HepG2 (cell line): ENCODE results near the gene RIMBP2. TPM values are rescaled to one million over a fixed set of nuclear protein-coding genes. Genes with fewer than 3 reads are reported as not detected.

Experiments
- ATAC-seq: fragments of 200-7000 bp; cut with Tn5 transposase; 3 replicates; pipeline ENCODE4 v1.9.1; 2020; ENCODE audit warnings: mild to moderate bottlenecking, moderate library complexity
- BruUV-seq: library from RNA; stranded (reverse); fragments of 400-500 nt; replicated peaks from 2 replicates; lab custom pipeline; 2021; lab: Mats Ljungman, UMichigan
- CTCF ChIA-PET: fragments of 300-600 bp; formaldehyde crosslinking; extraction: SDS; loops from one replicate; lab custom pipeline; 2021; ENCODE audit warnings: low total read pairs, inconsistent platforms, low intra/inter-chr PET ratio; lab: Yijun Ruan, JAX
- POLR2A ChIA-PET: fragments of 350-600 bp; sonication (Branson Sonifier 250); formaldehyde crosslinking; loops from one replicate; lab custom pipeline; 2020; ENCODE audit warnings: antibody characterized with exemption, inconsistent platforms; lab: Yijun Ruan, JAX
- DNase-seq: peaks from one replicate; pipeline ENCODE4 v3.0.0-alpha.2; 2015; ENCODE audit warnings: low spot score
- FAIRE-seq: peaks from 3 replicates; lab custom pipeline; 2011; peaks lifted over from hg19 to GRCh38; lab: Jason Lieb, UNC
- H2AFZ ChIP-seq: one replicate; pipeline ENCODE4 v1.6.1; 2011; ENCODE audit warnings: low read length, inconsistent platforms
- H3K27ac ChIP-seq: fragments of 300-600 bp; 3 replicates; pipeline ENCODE4 v1.8.0; 2011; ENCODE audit warnings: mixed run types, mild to moderate bottlenecking, mixed read lengths, low read length, inconsistent platforms; ENCODE audit not compliant: insufficient read depth; ENCODE audit errors: extremely low read length
- H3K27me3 ChIP-seq, 2 experiments: fragments of 200-600 bp in 1 of 2; 2 replicates in 1 of 2; 3 replicates in 1 of 2; pipeline versions ENCODE4 v1.6.0 to v1.8.0; 2011; ENCODE audit warnings: low read length in 2 of 2, mild to moderate bottlenecking in 2 of 2, moderate library complexity in 2 of 2, inconsistent platforms in 1 of 2; ENCODE audit not compliant: insufficient read depth in 2 of 2, control insufficient read depth in 1 of 2
- H3K36me3 ChIP-seq, 2 experiments: fragments of 200-600 bp in 1 of 2; replicated peaks in 1 of 2; 2 replicates in 1 of 2; 3 replicates in 1 of 2; pipeline versions ENCODE4 v1.5.1 to v1.8.0; 2011; ENCODE audit warnings: low read length in 2 of 2, inconsistent platforms in 1 of 2; ENCODE audit not compliant: insufficient read depth in 2 of 2, control insufficient read depth in 1 of 2
- H3K4me1 ChIP-seq: 2 replicates; pipeline ENCODE4 v1.5.1; 2012; ENCODE audit warnings: low read length, inconsistent platforms; ENCODE audit not compliant: insufficient read depth
- H3K4me2 ChIP-seq: 2 replicates; pipeline ENCODE4 v1.6.0; 2011; ENCODE audit warnings: low read depth, low read length, inconsistent platforms
- H3K4me3 ChIP-seq, 3 experiments: fragments of 200-600 bp in 1 of 3; sonication (generic), shearing (Covaris generic) in 1 of 3; replicated peaks in 1 of 3; 2 replicates each; pipeline ENCODE4 v1.5.1; 2011 to 2016; ENCODE audit warnings: low read length in 3 of 3, inconsistent platforms in 2 of 3, low read depth in 2 of 3, mild to moderate bottlenecking in 2 of 3, control low read depth in 1 of 3, mixed read lengths in 1 of 3; ENCODE audit not compliant: insufficient read depth in 1 of 3
- H3K79me2 ChIP-seq: one replicate; pipeline ENCODE4 v1.6.1; 2011; ENCODE audit warnings: low read length, inconsistent platforms; ENCODE audit not compliant: insufficient read depth
- H3K9ac ChIP-seq: 2 replicates; pipeline ENCODE4 v1.6.0; 2011; ENCODE audit warnings: mild to moderate bottlenecking, low read depth, low read length, inconsistent platforms; ENCODE audit not compliant: insufficient read depth
- H3K9me3 ChIP-seq: 2 replicates; pipeline ENCODE4 v1.5.1; 2012; ENCODE audit warnings: mild to moderate bottlenecking, low read length
- H4K20me1 ChIP-seq: 2 replicates; pipeline ENCODE4 v1.6.0; 2011; ENCODE audit warnings: inconsistent platforms, mild to moderate bottlenecking, low read length, moderate library complexity; ENCODE audit not compliant: insufficient read depth
- ARNT2 ChIP-seq: sonication (generic); formaldehyde crosslinking; IDR thresholded peaks from 2 replicates; pipeline ENCODE4 v1.8.0; 2022; ENCODE audit warnings: mild to moderate bottlenecking, low read depth, missing genetic modification reagents, moderate library complexity
- ATM ChIP-seq: fragments of 450-650 bp; IDR thresholded peaks from 2 replicates; pipeline ENCODE4 v1.7.1; 2017; ENCODE audit warnings: mild to moderate bottlenecking, borderline replicate concordance
- BATF2 ChIP-seq: sonication (generic); formaldehyde crosslinking; IDR thresholded peaks from 2 replicates; pipeline ENCODE4 v1.8.0; 2022; ENCODE audit warnings: mild to moderate bottlenecking, missing genetic modification reagents, moderate library complexity
- CCDC6 ChIP-seq: sonication (generic); formaldehyde crosslinking; IDR thresholded peaks from 2 replicates; pipeline ENCODE4 v1.8.1; 2022; ENCODE audit warnings: mild to moderate bottlenecking, missing genetic modification reagents, moderate library complexity
- CREB1 ChIP-seq, 2 experiments: fragments of 450-650 bp in 1 of 2; IDR thresholded peaks; 2 replicates each; pipeline ENCODE4 v1.6.1; 2016 to 2017; ENCODE audit warnings: control low read depth in 1 of 2, mild to moderate bottlenecking in 1 of 2, missing compliant biosample characterization in 1 of 2, missing genetic modification characterization in 1 of 2
- E2F5 ChIP-seq: sonication (generic); formaldehyde crosslinking; conservative IDR thresholded peaks from 2 replicates; pipeline ENCODE4 v1.4.0; 2020; ENCODE audit warnings: missing genetic modification reagents
- FOXO4 ChIP-seq: sonication (generic); formaldehyde crosslinking; conservative IDR thresholded peaks from 2 replicates; pipeline ENCODE4 v1.8.1; 2023; ENCODE audit warnings: missing genetic modification reagents
- MBNL3 ChIP-seq: fragments of 250-450 bp; sonication (Bioruptor Pico); conservative IDR thresholded peaks from 2 replicates; pipeline ENCODE4 v1.8.0; 2022; ENCODE audit warnings: mild to moderate bottlenecking, inconsistent platforms
- PLSCR1 ChIP-seq: sonication (generic); formaldehyde crosslinking; IDR thresholded peaks from 2 replicates; pipeline ENCODE4 v1.5.0; 2020; ENCODE audit warnings: missing genetic modification reagents, mild to moderate bottlenecking, borderline replicate concordance
- RELA ChIP-seq: sonication (generic); formaldehyde crosslinking; IDR thresholded peaks from 2 replicates; pipeline ENCODE4 v1.4.0; 2020; ENCODE audit warnings: missing genetic modification reagents
- ZMYM4 ChIP-seq: sonication (generic); formaldehyde crosslinking; IDR thresholded peaks from 2 replicates; pipeline ENCODE4 v1.8.1; 2023; ENCODE audit warnings: mild to moderate bottlenecking, missing genetic modification reagents
- ZNF18 ChIP-seq: sonication (generic); formaldehyde crosslinking; IDR thresholded peaks from 2 replicates; pipeline ENCODE4 v1.8.0; 2022; ENCODE audit warnings: mild to moderate bottlenecking, missing genetic modification reagents; ENCODE audit not compliant: insufficient replicate concordance
- ZNF326 ChIP-seq: sonication (generic); formaldehyde crosslinking; IDR thresholded peaks from 2 replicates; pipeline ENCODE4 v1.4.0; 2020; ENCODE audit warnings: missing genetic modification reagents, borderline replicate concordance
- ZNF615 ChIP-seq: sonication (generic); formaldehyde crosslinking; IDR thresholded peaks from 2 replicates; pipeline ENCODE4 v1.5.0; 2020; ENCODE audit warnings: mild to moderate bottlenecking, missing genetic modification reagents, borderline replicate concordance
- ZNF629 ChIP-seq: sonication (generic); formaldehyde crosslinking; conservative IDR thresholded peaks from 2 replicates; pipeline ENCODE4 v1.5.0; 2020; ENCODE audit warnings: missing genetic modification reagents
- WGBS: methylation state at CpG from one replicate; pipeline ENCODE4 v1.1.6; 2017; ENCODE audit warnings: low lambda C conversion rate; 5-methylcytosine and 5-hydroxymethylcytosine counted together
- in situ Hi-C: cut with HindIII; loops from 2 replicates; pipeline ENCODE4 v1.10.0; 2017; ENCODE audit warnings: low pct_unique_long_range_greater_than_20kb; ENCODE audit not compliant: extremely low pct_ligation_motif_present
- intact Hi-C: fragments of 100-400 bp; cut with micrococcal nuclease; formaldehyde crosslinking; loops from one replicate; pipeline ENCODE4 v1.10.0; 2022; ENCODE audit not compliant: unreplicated experiment
- polyA plus RNA-seq, 8 experiments: library from polyadenylated mRNA; depleted of rRNA in 3 of 8; stranded (reverse) in 7 of 8; unstranded in 1 of 8; fragments of >200 nt; fragmentation: Illumina TruSeq in 4 of 8; extraction: Trizol in 4 of 8; gene quantifications; 2 replicates each; pipeline versions ENCODE4 v1.2.1 to v1.2.3, GENCODE V29; 2011 to 2016; ENCODE audit warnings: low read depth in 4 of 8, missing spikeins in 1 of 8, mixed read lengths in 1 of 8; ENCODE audit not compliant: insufficient read depth in 1 of 8
- total RNA-seq, 5 experiments: library from RNA; depleted of rRNA; stranded (reverse); fragments of >200 nt; fragmentation: Illumina TruSeq; extraction: Trizol; gene quantifications; 2 replicates each; pipeline ENCODE4 v1.2.3, GENCODE V29; 2016; ENCODE audit warnings: low read depth in 1 of 5

RIMBP2 gene
- total and polyA plus RNA-seq, 2 of the 13 experiments (the other 11 are each of a cell fraction or from before 2014, with no cell fraction given) = 0.03 TPM; not detected in 1

- no TSS peak for BruUV-seq
- Histone ChIP-seq H3K27ac (no peak overlapping the region), H4K20me1 (no peaks in the 10 kb centered on the region), H3K79me2 (no peaks in the 10 kb centered on the region), H3K27me3 (peaks cover 3 to 66% of the 10 kb centered on the region in 2 experiments; a peak in 3 of 5 replicates), H3K4me1 (no peaks in the 10 kb centered on the region), H3K9me3 (no peaks in the 10 kb centered on the region), H3K4me3 (no peak overlapping the region), H2AFZ (no peak overlapping the region), H3K9ac (no peak overlapping the region), H3K4me2 (no peak overlapping the region), H3K36me3 (no peaks in the 10 kb centered on the region)
- POLR2A ChIA-PET = no interaction called here
- in situ Hi-C loops = no loop called here
- 24% methylated on average over 5 of the region's 5 CpGs for WGBS
- ATAC-seq (no peak), FAIRE-seq (no peak), DNase-seq (no peak)
- CTCF ChIA-PET = no interaction called here
- intact Hi-C loops = no loop called here
- TF ChIP-seq PLSCR1 (CRISPR knock-in tag) (no peak), ATM (no peak), MBNL3 (CRISPR knock-in tag) (no peak), BATF2 (CRISPR knock-in tag) (no peak), ZNF629 (CRISPR knock-in tag) (no peak), FOXO4 (CRISPR knock-in tag) (no peak), CREB1 (IDR thresholded peaks at IDR 0.05) (no peak), CREB1 (CRISPR knock-in tag; IDR thresholded peaks at IDR 0.05) (no peak), RELA (CRISPR knock-in tag) (no peak), E2F5 (CRISPR knock-in tag) (no peak), ZNF326 (no peak), ZNF615 (CRISPR knock-in tag) (no peak), ZNF18 (CRISPR knock-in tag) (no peak), ARNT2 (CRISPR knock-in tag) (no peak), ZMYM4 (CRISPR knock-in tag) (no peak), CCDC6 (CRISPR knock-in tag) (no peak)
Observed at GRCh38 chr12:130362060-130362459, 354.0 kb downstream of the RIMBP2 start.
